HCT116 (cell line): ENCODE results near the gene MYADM.

Source experiments
- CTCF ChIP-seq, 3 experiments: fragments of 200-600 bp in 1 of 3; sonication (generic) in 1 of 3; IDR thresholded peaks in 2 of 3; conservative IDR thresholded peaks in 1 of 3; 2 replicates each; pipeline ENCODE4 v1.5.1; 2012 to 2017; ENCODE audit warnings: low read depth in 2 of 3, low read length in 2 of 3, antibody characterized with exemption in 1 of 3, borderline replicate concordance in 1 of 3, control low read depth in 1 of 3, mild to moderate bottlenecking in 1 of 3, mixed read lengths in 1 of 3, mixed run types in 1 of 3, moderate library complexity in 1 of 3; ENCODE audit not compliant: insufficient read depth in 1 of 3
- ELF1 ChIP-seq: IDR thresholded peaks from 2 replicates; pipeline ENCODE4 v1.6.1; 2012; ENCODE audit warnings: low read depth, borderline replicate concordance
- EZH2 ChIP-seq: fragments of 200-600 bp; sonication (generic); IDR thresholded peaks from 2 replicates; pipeline ENCODE4 v1.6.1; 2017; ENCODE audit warnings: antibody characterized with exemption, mixed run types
- EZH2phosphoT487 ChIP-seq: fragments of 200-600 bp; IDR thresholded peaks from 2 replicates; pipeline ENCODE4 v1.6.1; 2018; ENCODE audit warnings: antibody characterized with exemption, borderline replicate concordance
- POLR2A ChIP-seq: IDR thresholded peaks from 2 replicates; pipeline ENCODE4 v1.7.0; 2011; ENCODE audit warnings: borderline replicate concordance; ENCODE audit not compliant: insufficient read depth, insufficient read length; ENCODE audit errors: extremely low read depth
- SIN3A ChIP-seq: IDR thresholded peaks from 2 replicates; pipeline ENCODE4 v1.6.1; 2012; ENCODE audit warnings: low read depth
- TF ChIP-seq, protein P1 (sequence below): IDR thresholded peaks from 2 replicates; pipeline ENCODE4 v1.6.1; 2012; ENCODE audit warnings: low read depth
- TF ChIP-seq, protein P2 (sequence below): IDR thresholded peaks from 2 replicates; pipeline ENCODE4 v1.6.1; 2012

- no peak for TF ChIP-seq CTCF (IDR thresholded peaks at IDR 0.05 in 2 of 3, conservative IDR thresholded peaks at IDR 0.05 in 1 of 3; ENCODE audit: borderline replicate concordance in 1 of 3, insufficient read depth in 1 of 3, low read depth in 2 of 3, low read length in 2 of 3)
- TF ChIP-seq EZH2phosphoT487 = no peak
- TF ChIP-seq, protein P1, sequence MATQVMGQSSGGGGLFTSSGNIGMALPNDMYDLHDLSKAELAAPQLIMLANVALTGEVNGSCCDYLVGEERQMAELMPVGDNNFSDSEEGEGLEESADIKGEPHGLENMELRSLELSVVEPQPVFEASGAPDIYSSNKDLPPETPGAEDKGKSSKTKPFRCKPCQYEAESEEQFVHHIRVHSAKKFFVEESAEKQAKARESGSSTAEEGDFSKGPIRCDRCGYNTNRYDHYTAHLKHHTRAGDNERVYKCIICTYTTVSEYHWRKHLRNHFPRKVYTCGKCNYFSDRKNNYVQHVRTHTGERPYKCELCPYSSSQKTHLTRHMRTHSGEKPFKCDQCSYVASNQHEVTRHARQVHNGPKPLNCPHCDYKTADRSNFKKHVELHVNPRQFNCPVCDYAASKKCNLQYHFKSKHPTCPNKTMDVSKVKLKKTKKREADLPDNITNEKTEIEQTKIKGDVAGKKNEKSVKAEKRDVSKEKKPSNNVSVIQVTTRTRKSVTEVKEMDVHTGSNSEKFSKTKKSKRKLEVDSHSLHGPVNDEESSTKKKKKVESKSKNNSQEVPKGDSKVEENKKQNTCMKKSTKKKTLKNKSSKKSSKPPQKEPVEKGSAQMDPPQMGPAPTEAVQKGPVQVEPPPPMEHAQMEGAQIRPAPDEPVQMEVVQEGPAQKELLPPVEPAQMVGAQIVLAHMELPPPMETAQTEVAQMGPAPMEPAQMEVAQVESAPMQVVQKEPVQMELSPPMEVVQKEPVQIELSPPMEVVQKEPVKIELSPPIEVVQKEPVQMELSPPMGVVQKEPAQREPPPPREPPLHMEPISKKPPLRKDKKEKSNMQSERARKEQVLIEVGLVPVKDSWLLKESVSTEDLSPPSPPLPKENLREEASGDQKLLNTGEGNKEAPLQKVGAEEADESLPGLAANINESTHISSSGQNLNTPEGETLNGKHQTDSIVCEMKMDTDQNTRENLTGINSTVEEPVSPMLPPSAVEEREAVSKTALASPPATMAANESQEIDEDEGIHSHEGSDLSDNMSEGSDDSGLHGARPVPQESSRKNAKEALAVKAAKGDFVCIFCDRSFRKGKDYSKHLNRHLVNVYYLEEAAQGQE = no peak
- no peak for TF ChIP-seq ELF1
- TF ChIP-seq EZH2 = no peak
- TF ChIP-seq, protein P2, sequence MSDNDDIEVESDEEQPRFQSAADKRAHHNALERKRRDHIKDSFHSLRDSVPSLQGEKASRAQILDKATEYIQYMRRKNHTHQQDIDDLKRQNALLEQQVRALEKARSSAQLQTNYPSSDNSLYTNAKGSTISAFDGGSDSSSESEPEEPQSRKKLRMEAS = no peak
- TF ChIP-seq POLR2A = no peak
- TF ChIP-seq SIN3A = no peak
These were observed 31.1 kb downstream of the MYADM start for GRCh38 chr19:53898636-53899341.
